HG03342 (cell line): ENCODE measurements around the gene DOK3.

Experiments
- ATAC-seq: cut with Tn5 transposase; IDR thresholded peaks from one replicate; pipeline ENCODE4 v1.9.1; 2021; ENCODE audit warnings: mild to moderate bottlenecking, moderate library complexity; ENCODE audit not compliant: unreplicated experiment

The DOK3 gene

DNA sequence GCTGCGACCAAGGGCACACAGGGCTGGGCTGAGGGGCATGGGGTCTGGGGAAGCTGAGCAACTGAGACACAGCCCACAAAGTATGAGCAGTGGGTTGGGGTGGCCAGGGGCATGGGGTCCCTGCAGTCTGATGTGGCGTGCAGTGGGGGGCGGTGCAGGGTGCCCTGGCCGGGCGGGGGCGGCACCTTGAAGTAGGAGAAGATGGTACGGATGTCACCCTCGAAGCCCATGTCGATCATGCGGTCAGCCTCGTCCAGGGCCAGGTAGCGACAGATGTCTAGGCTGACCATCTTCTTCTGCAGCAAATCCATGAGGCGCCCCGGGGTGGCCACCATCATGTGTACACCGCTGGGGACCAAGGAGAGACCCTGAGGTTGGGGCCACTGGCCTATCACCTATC lies 3.9 kb upstream of the DOK3 start:
- no peak for ATAC-seq

DNA sequence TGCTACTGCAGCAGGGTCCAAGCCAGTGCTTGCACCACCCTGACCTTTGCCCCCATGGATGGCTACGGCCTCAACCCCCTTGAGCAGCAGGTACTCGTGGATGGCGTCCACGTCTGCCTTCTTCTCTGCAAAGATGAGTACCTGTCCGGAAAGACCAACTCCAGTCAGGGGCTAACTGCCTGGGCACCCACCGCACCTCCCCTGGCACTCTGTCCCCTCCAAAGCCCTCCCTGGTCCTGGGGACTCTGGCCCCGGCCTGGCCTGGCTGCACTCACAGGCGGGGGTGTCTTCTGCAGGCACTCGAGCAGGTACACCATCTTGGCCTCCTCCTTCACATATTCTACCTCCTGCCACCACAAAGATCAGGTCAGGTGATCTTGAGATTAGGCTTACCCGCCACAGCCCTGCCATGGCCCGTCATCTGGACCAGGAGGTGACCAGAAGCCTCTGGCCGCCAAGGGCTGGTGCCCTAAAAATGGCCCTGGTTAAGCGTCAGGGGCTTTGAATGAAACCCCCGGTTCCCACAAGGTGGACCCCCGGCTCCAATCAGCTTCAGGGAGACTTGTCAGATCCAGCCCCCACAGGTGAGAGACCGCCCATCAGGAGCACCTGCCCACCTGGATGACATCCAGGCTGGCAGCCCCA lies 3.2 kb upstream of the DOK3 start:
- no peak for ATAC-seq

DNA sequence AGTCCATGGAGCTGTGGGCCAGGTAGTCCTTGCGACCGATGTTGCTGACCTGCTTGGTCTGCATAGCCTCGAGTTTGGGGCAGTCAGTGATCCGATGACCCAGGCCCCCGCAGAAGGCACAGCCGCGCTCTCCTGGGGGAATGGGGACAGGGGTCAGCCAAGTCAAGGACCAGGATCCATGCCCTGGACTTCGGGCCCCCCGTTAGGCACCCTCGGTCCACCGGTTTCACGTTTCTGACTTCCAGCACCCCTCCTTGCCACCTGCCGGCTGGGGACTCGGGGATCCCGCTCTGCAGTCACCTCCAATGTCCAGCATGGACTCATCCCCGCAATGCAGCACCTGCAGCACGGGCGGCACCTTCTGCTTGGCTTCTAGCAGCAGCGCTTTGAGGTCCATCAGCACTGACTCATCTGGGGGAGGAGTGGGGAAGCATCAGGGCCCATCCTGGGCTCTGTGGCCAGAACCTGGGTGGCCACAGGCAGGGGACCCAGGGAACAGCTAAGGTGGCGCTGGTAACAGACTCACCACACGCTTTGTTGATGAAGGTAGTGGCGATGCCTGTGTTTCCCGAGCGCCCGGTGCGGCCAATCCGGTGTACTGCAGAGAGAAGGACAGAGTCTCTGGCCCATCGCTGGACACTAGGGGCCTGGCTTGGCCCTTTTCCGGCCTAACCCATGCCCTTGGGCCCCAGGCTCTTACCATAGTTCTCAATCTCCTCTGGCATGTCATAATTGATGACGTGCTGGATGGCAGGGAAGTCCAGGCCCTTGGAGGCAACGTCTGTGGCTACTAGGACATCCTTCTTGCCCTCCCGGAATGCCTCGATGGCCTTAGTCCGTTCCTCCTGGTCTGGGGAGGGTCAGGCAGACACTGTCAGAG lies 2.4 kb upstream of the DOK3 start:
- ATAC-seq: no peak

DNA sequence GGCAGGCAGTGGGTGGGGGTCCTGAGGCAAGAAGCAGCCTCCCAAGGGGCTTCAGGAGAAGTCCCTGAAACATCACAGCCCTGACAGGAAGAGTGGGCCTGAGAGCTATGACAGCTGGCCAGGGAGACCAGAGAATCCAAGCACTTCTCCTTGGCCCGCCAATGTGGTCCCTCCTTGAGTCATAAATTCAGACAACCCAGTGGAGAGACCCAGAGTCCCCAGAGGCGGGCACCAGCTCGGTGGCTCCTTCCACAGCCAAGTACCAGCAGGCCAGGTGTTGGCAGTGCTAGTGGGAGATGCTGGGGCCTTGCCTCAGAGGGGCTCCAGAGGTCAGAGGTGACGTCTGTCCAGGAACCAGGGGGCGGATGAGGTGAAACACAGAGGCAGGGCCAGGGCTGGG lies 1.6 kb upstream of the DOK3 start:
- ATAC-seq: no peak

DNA sequence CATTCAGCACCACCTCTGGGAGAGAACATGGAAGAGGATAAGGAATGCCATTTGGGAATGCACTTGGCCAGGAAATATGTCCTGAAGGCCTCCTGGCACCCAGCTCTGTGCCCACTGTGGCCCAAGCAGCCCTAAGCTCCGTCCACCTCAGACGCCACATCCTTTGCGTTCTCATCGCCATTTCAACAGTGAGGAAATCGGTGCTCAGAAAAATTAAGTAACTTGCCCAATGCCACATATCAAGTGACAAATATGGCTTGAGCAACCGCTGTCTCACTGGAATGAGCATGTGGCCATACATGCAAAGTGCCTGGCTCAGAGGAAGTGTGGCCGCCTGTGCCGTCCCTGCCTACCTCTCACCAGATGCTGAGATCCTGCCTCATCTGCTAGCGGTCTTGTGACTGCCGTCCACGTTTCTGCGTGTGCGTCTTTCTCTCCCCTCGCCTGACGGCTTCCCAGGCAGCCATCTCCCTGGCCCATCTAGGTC lies 984 bp upstream of the DOK3 start:
- peak; percentile 41 for ATAC-seq

DNA sequence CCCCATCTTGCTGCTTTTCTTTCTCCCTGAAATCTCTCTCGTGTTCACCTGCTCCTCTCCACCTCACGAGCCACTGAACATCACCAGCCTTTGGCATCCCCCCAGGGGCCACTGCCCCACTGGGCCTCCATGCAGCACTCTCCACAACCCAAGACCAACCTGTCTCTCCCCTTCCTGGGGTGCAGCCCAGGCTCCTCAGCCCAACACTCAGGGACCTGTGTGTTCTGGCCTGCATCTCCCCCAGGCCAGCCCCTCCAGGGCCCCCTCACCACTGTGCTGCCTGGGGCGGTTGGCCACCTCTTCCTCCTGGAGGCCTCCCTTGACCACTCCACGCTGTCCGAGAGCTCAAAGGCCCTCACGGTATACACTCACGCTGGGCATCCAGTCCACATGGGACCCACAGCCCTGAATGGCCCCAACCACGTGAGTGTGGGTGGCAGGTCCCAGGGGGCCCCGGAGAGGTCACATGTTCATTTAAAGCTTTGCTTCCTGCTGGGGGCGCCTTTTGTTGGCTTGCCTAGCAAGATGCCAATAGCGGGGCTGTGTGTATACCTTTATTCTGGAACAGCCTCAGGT lies 453 bp upstream of the DOK3 start:
- ATAC-seq: peak; percentile 53

DNA sequence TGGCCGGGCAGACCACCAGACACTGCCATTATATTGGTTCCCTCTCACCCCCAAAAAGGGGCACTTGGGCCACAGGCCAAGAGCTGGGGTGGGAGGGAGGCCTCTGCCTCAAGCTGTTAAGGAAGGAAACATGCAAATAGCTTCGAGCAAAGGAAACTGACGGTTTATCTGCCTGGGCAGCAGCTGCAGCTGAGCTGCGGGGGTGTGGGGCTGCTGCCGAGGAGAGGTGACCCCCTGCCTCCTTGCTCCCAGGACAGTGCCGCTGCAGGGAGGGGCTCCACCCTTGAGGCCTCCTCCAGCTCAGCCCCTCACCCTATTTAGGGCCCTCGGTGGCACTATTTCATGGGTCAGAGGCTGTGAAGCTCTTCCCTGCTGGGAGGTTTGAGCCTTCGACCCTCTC lies 789 bp downstream of the DOK3 start:
- ATAC-seq: no peak

DNA sequence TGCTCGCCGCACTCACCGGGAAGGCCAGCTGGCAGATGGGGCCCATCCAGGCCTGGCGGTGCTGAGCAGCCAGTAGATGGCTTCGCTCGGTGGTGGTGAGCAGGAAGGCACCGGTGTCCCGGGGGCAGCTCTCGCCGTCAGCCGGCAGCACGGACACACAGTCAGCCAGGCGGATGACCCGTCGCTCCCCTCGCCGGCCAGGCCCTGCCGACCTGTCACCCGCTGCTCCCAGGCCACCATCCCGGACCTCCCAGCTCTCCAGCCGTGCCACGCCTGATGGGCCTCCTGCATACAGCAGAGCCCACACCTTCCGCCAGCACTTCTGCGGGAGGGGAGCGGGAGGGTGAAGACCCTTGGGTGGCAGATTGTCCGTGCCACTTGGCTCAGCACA lies 1.4 kb downstream of the DOK3 start:
- ATAC-seq: no peak

DNA sequence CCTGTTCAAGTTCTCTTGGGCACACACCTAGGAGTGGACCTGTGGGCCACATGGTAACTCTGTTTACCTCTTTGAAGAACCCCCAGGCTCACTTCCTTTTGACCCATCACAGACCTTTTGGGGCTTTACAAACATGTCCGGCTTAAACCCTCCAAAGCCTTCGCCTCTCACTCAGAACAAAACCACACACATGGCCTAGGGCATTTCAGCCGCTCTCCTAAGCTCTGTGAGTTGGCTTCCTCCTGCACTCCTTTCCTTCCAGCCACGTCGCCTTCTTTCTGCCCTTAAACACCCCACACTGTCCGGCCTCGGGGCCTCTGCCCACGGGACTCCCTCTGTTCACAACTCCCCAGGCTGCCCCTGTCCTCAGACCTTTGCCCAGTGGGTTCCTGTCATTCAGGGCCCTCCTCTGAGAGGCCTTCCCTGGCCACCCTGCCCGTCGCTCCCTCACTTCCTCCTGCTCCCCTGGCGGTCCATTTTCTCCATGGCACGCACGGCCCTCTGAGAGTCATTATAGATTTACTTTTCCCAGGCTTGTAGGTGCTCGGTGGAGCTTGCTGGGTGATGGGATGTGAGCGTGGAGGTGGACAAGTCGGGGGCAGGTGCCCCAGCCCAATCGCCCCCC lies 1.9 kb downstream of the DOK3 start:
- ATAC-seq: no peak

DNA sequence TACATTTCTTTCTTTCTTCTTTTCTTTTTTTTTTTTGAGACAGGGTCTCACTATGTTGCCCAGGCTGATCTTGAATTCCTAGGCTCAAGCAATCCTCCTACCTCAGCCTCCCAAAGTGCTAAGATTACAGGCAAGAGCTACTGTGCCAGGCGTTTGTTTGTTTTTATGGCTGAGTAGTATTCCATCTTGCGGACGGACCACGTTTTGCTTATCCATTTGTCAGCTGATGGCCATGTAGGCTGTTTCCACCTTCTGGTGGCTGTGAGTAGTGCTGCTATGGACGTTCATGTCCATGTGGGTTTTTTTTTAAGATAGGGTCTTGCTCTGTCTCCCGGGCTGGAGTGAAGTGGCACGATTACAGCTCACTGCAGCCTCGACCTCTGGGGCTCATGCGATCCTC lies 2.5 kb downstream of the DOK3 start:
- ATAC-seq: no peak

DNA sequence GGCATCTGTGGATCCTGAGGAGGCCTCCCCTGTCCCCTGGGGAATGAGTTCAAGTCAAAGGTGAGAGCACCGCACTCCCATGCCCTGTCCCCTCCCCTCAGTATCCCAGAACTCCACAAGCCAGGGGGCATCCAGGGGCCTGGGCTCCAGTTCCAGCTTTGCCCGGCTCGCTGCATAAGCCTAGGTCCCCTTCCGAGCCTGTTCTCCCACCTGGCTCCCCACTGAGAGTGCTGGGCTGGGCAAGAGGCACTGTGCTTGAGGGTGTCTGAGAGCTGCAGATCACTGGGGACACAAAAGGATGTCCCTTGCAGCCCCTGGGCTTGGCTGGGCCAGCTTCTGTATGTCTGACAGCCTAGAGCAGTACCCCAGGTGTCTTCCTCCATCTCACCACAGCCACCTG lies 4.6 kb downstream of the DOK3 start:
- no peak for ATAC-seq

DNA sequence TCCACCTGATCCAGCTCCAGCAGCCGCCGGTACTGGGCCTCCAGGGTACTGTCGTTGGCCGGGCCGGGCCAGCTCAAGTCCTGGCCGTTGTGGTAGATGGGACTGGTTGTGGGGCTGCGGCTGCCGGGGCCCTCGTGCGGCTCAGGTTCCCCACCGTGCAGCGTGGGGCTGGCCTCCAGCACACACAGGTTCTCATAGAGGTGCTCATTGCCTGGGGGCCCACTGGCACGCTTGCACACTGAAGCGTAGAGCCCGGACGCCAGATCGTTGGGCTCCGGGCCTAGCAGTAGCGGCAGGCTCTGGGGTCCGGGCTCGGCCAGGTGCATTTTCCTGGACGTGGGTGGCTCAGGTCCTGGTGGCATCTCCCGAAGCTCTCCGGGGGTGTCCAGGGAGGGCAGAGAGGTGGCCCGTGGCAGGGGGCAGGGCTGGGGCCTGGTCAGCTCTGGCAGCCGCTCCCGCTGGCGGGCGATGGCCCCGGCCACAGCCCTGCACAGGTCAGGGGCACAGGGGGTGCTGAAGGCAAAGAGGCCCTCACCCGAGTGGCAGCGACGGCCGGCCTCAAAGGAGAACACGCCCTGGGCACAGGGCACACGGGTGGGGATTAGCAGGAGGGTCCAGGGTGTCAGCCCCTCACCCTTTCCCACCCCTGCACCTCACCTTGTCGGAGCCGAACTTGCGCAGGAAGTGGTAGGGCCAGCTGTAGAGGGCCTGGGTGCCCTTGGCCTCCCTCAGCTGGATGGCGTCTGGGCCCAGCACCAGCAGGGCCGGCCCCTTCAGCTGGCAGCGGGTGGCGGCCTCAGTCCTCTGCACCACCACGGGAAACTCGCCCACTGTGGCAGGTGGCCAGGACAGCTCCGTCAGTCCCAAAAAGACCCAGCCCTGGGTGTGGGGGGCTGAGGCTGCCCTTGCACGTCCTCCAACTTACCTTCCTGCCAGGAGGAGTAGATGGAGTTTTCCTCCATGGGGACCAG lies 5.3 kb downstream of the DOK3 start:
- no peak for ATAC-seq

DNA sequence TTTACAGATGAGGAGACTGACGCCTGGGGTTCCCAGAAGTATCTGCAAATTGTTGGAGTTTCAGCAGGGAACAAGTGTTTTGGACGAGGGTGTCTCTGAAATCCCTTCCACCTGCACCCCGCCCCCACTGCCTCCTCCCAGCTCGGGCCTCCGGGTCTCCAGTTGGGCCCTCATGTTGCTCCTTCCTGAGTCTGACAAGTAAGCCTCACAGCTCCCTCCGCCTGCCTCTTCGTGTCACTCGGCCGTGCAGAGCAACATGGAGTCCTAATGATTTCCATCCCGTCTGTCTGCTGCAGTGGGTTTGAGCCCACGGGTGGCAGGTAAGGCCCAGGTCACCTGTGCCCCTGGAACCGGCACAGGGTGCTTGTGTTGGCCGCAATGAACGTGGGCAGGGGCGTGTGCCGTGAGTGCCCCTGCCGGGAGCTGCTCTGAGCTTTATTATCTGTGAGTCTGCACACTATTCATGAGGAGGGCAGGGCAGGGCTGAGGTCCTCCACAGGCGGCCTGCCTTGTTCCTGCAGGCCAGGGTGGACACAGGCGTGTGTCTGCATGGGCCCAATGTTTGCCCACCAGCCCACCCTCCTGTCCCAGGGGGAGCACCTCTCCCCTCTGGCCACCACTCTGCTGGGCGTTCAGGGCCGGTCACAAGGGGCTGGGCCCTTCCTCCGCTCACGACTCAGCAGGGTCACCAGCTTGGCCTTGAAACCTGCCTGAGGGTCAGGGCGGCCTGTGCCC lies 6.1 kb downstream of the DOK3 start:
- no peak for ATAC-seq

DNA sequence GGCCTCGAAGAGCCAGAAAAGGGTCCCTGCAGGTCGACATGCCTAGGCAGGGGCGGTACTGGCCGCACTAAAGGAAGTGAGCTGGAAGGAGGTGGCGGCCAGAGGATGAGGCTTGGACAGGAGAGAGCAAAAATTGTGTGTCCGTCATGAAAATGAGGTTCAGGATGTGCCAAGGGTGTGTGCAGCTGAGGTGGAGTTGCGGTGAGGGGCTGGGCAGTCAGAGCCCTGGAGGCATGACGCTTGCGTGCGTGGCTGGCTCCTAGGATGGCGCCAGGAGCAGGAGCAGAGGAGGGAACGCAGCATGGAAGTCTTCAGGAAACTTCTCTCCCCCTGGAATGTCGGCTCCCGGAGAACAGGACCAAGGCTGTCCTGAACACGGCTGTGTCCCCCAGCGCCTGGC lies 6.7 kb downstream of the DOK3 start:
- no peak for ATAC-seq

DNA sequence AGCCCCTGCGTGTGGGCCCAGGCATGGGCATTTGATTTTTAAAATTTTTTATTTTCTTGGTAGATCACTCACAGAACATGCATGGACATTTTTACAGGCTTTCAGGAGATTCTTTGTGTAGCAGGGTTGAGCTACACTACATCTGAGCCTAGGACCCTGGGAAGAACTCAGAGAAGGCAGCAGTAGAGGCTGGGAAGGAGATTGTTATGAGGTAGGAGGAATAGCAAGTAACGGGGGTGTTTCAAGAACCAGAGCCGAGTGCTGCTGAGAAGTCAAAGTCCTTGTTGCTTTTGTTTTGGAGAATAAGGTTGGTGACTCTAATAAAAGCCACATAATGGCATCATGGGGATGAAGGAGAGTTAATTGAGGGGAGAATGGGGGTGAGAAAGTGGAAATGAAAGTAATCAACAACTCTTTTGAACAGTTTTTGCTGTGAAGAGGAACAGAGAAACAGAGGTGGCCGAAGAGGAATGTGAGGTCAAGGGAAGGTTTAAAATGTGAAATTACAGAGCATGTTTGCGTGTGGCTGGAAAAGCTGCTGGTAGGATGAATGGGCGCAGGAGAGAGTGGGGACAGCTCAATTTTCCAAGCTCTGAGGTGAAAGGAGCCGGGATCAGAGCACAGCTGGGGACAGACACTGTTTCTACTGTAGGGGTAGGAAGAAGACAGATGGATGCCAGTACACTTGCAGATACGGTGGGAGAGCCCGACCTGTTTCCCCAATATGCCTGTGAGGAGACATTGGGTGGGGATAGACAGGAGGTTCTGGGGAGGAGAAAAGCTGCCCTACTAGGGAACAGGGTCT lies 7.5 kb downstream of the DOK3 start:
- ATAC-seq: no peak

DNA sequence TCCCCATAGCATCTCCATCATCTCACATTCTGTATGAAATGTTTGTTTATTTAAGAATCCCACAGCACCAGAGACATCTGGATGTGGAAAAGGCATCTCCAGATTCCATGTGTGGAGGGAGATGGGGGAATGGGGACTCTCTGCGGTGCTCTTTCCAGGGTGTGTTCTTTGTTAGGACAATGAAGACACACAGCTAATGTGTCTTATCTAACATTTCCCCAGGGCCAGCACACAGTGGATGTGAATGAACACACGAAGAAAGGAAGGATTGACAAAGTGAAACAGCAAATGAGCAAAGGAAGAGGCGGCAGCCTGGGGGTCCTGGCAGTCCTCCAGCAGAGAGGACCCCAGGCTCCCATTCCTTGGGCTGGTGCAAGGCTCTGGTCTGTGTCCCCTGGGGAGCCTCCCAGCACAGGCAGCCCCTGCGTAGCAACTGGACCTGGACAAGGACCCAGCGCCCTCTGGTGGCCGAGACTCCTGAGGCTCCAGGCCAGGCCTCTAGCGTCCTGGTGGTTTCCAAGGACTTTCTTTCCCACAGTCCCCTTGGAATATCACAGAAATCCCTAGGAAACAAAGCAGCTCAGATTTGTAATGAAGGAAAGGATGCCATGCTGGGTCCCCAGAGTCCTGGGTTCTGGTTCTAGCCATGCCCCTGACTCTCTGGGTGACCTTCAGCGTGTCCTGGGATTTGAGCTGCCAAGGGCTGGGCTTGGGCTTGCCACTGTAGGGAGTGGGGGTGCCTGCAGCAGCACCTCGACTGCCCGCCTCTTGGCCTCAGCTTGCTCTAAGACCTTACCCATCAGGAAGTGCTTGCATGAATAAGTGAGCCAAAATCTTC lies 8.7 kb downstream of the DOK3 start:
- ATAC-seq: no peak

DNA sequence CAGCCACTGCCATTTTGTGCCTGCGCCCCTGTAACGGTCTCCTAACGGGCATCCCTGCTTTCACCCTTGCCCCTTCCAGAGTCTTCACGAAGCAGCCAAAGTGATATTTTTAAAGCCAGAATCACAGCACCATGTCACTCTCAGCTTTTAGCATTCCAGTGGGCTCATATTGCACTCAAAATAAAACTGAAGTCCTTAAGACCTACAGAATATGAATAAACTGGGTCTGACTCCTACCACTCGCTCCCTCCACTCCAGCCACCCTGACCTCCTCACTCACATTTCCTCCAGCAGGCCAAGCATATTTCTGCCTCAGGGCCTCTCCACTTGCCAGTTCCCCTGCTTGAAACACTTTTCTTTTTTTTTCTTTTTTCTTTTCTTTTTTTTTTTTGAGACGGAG lies 9.8 kb downstream of the DOK3 start:
- no peak for ATAC-seq
